GM12892 (cell line): Measurements from ENCODE around the gene XPNPEP1.

ENCODE experiments used
- POLR2A ChIP-seq: IDR thresholded peaks from 2 replicates; pipeline ENCODE4 v1.6.1; 2011; ENCODE audit warnings: low read depth, low read length, control low read depth
- POLR2AphosphoS5 ChIP-seq: IDR thresholded peaks from 2 replicates; pipeline ENCODE4 v1.6.1; 2011; ENCODE audit warnings: low read depth, low read length, control low read depth
- TAF1 ChIP-seq: IDR thresholded peaks from 2 replicates; pipeline ENCODE4 v1.6.1; 2011; ENCODE audit warnings: low read depth, mild to moderate bottlenecking, control low read depth, low read length, borderline replicate concordance

DNA sequence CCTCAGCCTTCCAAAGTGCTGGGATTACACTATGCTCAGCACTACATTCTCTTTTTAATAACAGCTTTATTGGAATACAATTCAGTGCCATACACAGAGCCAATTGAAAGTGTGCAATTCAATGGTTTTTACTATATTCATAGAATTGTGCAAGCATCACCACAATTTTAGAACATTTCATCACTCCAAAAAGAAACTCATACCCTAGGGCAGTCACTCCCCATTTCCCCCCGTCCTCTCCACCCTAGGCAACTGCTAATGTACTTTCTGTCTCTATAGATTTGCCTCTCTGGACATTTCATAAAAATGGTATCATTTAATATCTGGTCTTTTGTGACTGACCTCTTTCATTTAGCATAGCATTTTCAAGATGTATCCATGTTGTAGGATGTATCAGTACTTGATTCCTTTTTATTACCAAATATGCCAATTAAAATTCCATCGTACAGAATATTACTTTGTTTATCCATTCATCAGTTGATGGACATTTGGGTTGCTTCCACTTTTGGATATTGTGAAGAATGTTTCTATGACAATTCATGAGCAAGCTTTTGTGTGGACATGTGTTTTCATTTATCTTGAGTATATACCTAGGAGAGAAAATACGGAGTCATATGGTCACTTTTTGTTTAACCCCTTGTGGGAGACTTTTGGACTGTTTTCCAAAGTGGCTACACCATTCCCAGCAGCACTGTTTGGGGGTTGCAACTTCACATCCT is 6.3 kb upstream of the XPNPEP1 start:
- no peak for TF ChIP-seq TAF1
- TF ChIP-seq POLR2A, result no peak
- TF ChIP-seq POLR2AphosphoS5, result no peak
